Measurements from ENCODE around the gene CNGB1.

The CNGB1 gene

DNA sequence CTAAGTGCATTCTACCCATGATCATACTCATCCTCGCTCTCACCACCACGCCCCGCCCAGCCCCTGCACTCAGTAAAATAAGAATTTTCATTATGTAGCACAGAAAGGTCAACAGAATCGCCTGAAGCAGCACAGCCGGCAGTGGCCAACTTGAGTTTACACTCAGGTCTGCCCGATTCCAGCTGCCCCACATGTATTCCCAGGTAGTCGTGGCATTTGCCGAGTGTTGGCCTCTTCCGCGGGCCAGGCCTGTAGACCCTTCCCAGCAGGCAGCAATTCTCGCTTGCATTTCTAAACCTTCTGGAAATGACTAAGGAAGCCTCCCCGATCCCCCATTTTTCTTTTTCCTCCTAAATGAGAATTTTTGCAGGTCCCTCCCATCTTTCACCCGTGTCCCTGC lies 609 bp downstream of the CNGB1 start:
- DNase-seq: no peak

DNA sequence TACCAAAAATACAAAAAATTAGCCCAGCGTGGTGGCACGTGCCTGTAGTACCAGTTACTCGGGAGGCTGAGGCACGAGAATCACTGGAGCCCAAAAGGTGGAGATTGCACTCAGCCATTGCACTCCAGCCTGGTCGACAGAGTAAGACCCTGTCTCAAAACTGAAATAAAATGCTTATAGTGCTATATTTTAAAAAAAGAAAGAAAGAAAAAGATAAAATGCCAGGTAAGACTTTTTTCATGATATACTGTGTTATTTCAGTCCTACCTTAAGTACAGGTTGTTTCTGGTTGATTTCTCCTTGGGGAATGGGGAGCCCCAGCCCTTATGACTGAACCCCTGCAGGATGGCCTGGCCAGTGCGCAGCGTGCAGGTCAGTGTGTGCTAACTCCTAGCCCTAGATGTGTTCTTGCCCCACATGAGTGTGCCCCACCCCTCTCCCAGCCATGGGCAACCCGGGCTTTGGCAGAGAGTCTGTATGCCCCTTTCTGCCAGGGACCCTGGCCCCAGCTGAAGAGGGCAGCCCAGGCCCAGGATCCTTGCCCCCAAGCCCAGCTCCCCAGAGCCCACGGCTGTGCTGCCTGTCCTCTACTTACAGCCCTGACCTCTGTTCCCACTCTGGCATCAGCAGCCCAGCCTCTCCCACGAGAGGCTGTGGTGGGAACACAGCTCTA lies 1.3 kb downstream of the CNGB1 start:
- no peak for DNase-seq

DNA sequence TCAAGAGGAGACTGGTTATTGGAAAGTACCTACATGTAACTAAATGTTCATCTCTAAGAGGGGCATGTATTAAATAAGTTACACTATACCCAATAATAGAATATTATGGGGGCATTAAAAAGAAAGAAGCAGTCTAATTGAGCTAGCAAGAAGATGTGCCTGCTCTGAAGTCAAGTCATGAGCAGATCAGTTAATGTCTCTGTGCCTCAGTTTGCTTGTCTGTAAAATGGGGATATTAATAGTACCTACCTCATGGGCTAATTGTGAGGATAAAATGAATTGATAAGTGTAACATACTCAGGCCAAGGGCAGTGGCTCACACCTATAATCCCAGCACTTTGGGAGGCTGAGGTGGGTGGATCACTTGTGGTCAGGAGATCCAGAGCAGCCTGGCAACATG lies 3.0 kb downstream of the CNGB1 start:
- no peak for DNase-seq

DNA sequence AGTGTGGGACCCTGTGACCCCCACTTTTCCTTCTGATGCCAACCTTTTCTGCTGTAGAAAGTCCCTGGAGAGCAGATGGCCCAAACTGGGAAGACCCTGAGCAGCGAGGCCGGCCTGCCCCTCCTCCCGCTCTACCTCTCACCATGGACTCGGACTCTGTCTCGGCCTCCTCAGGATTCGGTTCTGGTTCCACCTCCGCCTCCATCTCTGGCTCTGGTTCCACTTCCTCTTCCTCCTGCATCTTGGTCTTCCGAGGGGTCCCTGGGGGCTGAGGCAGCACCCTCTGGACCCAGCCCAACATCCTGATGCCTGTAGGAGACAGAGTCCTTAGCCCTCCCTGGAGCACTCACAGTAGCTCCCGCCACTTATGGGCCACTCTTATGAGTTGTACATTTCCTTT lies 3.9 kb downstream of the CNGB1 start:
- no peak for DNase-seq

GRCh38 chr16:57966204-57966771 lies 4.6 kb downstream of the CNGB1 start:
- no peak for DNase-seq

- DNase-seq: no peak
Measured at GRCh38 chr16:57964157-57964700, 6.7 kb downstream of the CNGB1 start.

GRCh38 chr16:57962756-57963155 lies 8.2 kb downstream of the CNGB1 start:
- no peak for DNase-seq

DNA sequence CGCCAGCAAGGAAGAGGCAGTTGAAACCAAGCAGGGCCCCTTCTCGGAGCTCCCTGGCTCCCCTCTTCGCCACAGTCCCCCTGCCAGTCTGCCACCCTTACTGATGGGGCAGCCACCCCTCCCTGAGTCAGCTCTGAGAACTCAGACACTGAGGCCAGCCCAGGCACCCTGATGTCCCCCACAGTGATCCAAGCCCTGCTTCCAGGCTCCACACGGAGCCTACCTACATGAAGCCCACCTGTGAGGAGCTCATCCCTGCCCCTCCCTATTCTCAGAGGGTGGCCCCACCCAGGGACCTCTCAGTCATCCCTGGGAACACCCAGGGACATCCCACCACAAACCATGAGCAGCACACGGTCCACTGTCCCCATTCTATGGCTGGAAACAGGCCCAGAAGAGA lies 8.9 kb downstream of the CNGB1 start:
- no peak for DNase-seq

DNA sequence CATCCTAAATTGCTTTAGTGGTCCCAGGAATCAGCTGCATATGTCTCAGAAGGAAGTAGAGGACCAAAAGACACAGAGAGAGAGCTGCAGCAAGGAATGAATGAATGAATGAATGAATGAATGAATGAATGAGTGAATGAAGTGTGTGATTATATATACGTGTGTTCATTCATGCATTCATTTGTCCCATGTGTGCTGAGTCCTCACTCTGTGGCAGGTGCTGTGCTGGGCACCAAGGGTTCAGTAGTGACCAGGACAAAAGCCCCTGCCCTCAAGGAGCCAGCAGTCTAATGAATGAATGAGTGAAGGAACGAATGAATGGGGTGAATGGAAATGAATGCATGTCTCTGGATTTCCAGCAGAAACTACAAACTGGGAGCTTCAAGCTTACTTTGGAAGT lies 9.4 kb downstream of the CNGB1 start:
- no peak for DNase-seq

- no peak for DNase-seq
Measured at GRCh38 chr16:57960826-57961472, 10.0 kb downstream of the CNGB1 start.

- no peak for DNase-seq
Measured at GRCh38 chr16:57960310-57960709, 10.6 kb downstream of the CNGB1 start.

- DNase-seq: no peak
Measured at GRCh38 chr16:57959804-57960203, 11.1 kb downstream of the CNGB1 start.

- no peak for DNase-seq
Measured at GRCh38 chr16:57959121-57959520, 11.8 kb downstream of the CNGB1 start.

GRCh38 chr16:57958544-57958943 lies 12.4 kb downstream of the CNGB1 start:
- DNase-seq: no peak

DNA sequence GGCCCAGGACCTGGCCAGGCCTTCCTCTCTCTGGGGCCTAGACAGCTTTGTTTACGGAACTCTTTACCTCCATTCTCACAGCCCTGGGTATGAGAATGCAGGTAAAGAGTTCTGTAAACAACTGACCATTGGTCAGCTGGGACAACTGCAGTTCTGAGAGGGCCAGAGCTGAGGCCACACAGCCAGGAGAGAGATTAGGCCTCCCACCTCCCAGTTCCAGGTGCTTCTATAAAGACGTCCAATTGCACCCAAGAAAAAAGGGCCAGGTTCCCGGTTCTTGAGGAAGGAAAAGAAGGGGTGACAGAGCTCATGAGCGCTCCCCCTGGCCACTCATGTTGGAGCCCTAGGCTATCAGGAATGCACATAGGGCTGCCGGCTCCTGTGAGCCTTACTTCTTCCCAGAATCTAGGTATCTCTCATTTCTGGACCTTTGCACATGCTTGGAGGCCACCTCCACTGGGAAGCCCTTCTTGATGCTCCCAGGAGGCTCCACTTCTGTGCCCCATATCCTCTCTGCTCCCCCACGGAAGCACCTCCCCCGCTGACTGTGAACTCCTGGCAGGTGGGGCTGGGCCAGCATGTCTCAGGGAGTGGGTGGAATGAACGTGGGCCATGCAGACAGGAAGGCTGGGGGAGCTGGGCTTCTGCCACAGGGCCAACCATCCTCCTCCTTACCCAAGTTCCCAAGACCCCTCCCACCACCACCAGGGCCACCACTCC lies 13.1 kb downstream of the CNGB1 start:
- DNase-seq: no peak

GRCh38 chr16:57956924-57957672 lies 13.8 kb downstream of the CNGB1 start:
- no peak for DNase-seq

GRCh38 chr16:57956270-57956808 lies 14.6 kb downstream of the CNGB1 start:
- DNase-seq: no peak

- no peak for DNase-seq
Measured at GRCh38 chr16:57955572-57956188, 15.2 kb downstream of the CNGB1 start.

DNA sequence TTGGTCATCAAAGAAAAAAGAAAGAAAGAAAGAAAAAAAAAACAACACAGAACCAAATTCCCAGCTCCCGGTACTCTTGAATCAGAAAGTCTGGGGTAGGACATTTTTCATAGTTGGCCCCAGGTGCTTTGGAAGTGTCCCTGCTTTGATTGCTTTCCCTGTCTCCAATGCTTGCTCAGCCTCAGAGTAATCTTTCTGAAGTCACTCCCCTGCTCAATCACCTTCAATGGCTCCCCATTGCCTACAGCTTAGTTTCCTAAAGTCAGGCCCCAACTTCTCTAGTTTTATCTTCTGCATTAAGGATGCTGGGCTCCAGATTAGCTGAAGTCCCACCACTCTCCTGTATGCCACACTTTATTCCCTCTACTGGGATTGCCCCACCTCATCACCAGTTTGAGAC lies 17.1 kb downstream of the CNGB1 start:
- DNase-seq: no peak

GRCh38 chr16:57952909-57953308 lies 18.0 kb downstream of the CNGB1 start:
- no peak for DNase-seq

DNA sequence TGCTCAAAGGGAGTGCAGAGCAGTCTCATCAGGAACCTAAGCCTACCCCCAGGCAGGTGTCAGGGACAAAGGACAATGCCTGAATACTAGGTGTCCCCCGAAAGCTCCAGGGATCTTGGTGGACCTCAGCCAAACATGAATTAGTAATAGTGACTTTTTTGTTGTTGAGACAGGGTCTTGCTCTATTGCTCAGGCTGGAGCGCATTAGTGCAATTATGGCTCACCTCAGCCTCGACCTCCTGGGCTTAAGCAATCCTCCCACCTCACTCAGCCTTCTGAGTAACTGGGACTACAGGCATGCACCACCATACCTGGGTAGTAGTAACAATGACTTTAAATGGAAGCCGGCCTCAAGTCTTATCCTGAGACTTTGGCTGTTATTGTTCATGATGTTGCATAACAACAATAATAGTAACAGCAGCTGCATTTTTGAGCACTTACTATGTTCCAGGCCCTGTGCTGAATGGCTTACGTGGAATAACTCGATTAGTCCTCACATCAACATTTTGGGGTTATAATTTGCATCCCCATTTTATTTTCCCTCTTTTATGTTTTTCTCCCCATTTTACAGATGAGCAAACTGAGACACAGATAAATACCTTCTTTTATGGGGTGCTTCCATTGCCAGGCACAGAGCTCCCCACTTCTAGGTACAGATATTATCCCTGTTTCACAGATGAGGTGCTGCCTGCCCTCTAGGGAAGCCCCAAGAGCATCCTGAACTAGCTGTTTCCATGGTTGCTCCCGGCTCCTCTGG lies 19.5 kb downstream of the CNGB1 start:
- no peak for DNase-seq

Measured in NCI-H187 treated with DMSO at 0.1 percent for 48 hours (cell line).